SH-SY5Y (cell line): ENCODE results near the gene ADK.

Source experiments
- GATA2 ChIP-seq: IDR thresholded peaks from 2 replicates; pipeline ENCODE4 v1.6.1; 2011; ENCODE audit warnings: mild to moderate bottlenecking, low read depth, low read length
- GATA3 ChIP-seq: IDR thresholded peaks from 2 replicates; pipeline ENCODE4 v1.6.1; 2011; ENCODE audit warnings: low read depth, mild to moderate bottlenecking, low read length, moderate library complexity

ADK gene

GRCh38 chr10:74289188-74289587, 138.2 kb downstream of the ADK start:
- TF ChIP-seq GATA2: no peak
- TF ChIP-seq GATA3: no peak

- TF ChIP-seq GATA2: no peak
- TF ChIP-seq GATA3: no peak
Measured at GRCh38 chr10:74289951-74290350, 138.9 kb downstream of the ADK start.

GRCh38 chr10:74290708-74291107, 139.7 kb downstream of the ADK start:
- TF ChIP-seq GATA2 (no peak), GATA3 (no peak)

DNA sequence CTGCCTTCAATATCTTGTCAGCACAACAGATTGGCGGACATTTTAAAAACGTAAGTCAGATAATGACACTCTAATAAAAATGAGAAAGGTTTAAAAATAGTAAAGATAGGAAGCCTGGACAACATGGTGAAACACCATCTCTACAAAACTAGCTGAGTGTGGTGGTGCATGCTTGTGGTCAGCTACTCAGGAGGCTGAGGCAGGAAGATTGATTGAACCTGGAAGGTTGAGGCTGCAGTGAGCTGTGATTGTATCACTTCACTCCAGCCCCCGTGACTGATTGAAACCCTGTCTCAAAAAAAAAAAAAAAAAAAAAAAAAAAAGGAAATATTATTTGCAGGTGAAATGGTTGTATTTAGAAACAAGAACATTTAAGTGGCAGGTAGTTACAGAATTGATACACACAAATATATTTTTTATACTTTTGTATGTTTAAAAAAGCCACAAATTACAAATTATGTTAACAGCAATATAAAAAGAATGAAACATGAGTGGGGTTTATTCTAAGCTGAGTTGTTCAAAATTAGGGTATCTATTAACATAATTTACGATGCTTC, 141.9 kb downstream of the ADK start:
- TF ChIP-seq GATA2: no peak
- TF ChIP-seq GATA3: no peak

DNA sequence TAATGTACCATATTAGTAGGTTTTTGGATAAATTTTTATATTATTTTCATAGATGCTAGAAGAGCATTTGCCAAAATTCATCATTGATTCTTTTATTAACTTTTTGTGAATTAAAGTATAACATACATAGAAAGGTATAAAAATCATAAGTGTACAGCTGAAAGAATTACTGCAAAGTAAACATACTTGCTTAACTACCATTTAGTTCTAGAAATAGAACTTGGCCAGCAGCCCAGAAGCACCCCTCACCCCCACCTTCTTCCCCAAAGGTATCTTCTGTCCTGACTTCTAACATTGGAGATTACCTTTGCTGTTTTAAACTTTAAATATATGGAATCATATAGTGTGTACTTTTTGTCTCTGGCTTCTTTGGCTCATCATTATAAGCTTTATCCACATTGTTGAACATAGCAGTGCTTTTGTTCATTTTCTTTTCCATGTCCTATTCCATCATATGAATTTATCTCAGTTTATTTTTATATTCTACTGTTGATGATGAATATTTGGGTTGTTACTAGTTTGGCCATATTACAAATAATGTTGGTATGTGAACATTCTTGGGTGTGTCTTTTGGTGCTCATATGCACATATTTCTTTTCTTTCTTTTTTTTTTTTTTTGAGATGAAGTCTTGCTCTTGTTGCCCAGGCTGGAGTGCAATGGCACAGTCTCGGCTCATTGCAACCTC, 142.8 kb downstream of the ADK start:
- TF ChIP-seq GATA3 (no peak), GATA2 (no peak)

GRCh38 chr10:74297389-74298080, 146.5 kb downstream of the ADK start:
- TF ChIP-seq GATA2 (no peak), GATA3 (no peak)

GRCh38 chr10:74300666-74301065, 149.6 kb downstream of the ADK start:
- TF ChIP-seq GATA3 (no peak), GATA2 (no peak)

- TF ChIP-seq GATA2 (no peak), GATA3 (no peak)
Measured at GRCh38 chr10:74305730-74306129, 154.7 kb downstream of the ADK start.

GRCh38 chr10:74306227-74306982, 155.4 kb downstream of the ADK start:
- no peak for TF ChIP-seq GATA3
- no peak for TF ChIP-seq GATA2

- TF ChIP-seq GATA2 (no peak), GATA3 (no peak)
Measured at GRCh38 chr10:74307061-74307651, 156.1 kb downstream of the ADK start.

- no peak for TF ChIP-seq GATA3
- no peak for TF ChIP-seq GATA2
Measured at GRCh38 chr10:74310652-74311257, 159.7 kb downstream of the ADK start.

DNA sequence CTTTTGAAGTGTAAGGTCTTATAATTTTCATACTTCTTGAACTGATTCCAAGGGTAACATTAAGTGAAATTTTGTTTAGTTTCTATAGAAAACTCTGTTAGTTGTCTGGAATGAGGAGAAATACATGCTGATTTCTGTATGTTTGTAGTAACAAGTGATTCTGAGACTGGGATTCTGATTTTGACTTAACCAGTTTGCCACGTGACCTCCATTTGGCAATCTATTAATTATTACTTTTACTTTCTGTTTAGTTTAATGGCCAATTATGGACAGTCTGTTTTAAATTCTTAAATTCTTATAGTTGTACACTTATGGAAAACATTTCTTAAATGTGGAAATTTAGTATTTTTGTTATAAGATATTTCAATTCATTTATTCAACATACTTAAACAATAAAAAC, 163.1 kb downstream of the ADK start:
- TF ChIP-seq GATA2 (no peak), GATA3 (no peak)

GRCh38 chr10:74320026-74320425, 169.0 kb downstream of the ADK start:
- TF ChIP-seq GATA3: no peak
- TF ChIP-seq GATA2: no peak

GRCh38 chr10:74320717-74321116, 169.7 kb downstream of the ADK start:
- no peak for TF ChIP-seq GATA3
- no peak for TF ChIP-seq GATA2

GRCh38 chr10:74322141-74322540, 171.1 kb downstream of the ADK start:
- TF ChIP-seq GATA3 (no peak), GATA2 (no peak)
